Type B pancreatic cell (in vitro differentiated cells): ENCODE results near the gene CIAO3. TPM values are rescaled to one million over a fixed set of nuclear protein-coding genes. Genes with fewer than 3 reads are reported as not detected.

Source experiments
- DNase-seq: peaks from one replicate; pipeline ENCODE4 v3.0.0; 2021; ENCODE audit warnings: mixed read lengths; ENCODE audit not compliant: unreplicated experiment; ENCODE audit errors: extremely low spot score
- H3K27ac Mint-ChIP-seq: 2 replicates; pipeline ENCODE4 v1.8.0; 2021; ENCODE audit warnings: mild to moderate bottlenecking, mixed read lengths
- H3K27me3 Mint-ChIP-seq: 2 replicates; pipeline ENCODE4 v1.8.0; 2021; ENCODE audit warnings: mixed read lengths
- H3K36me3 Mint-ChIP-seq: 2 replicates; pipeline ENCODE4 v1.8.0; 2021; ENCODE audit warnings: mixed read lengths
- H3K4me1 Mint-ChIP-seq: one replicate; pipeline ENCODE4 v1.8.0; 2021; ENCODE audit warnings: mixed read lengths; ENCODE audit not compliant: unreplicated experiment
- H3K4me3 Mint-ChIP-seq: 2 replicates; pipeline ENCODE4 v1.8.0; 2021; ENCODE audit warnings: mild to moderate bottlenecking, mixed read lengths
- H3K9me3 Mint-ChIP-seq: 2 replicates; pipeline ENCODE4 v1.8.0; 2021; ENCODE audit warnings: mixed read lengths
- CTCF ChIP-seq: fragments of 200-600 bp; sonication (generic); conservative IDR thresholded peaks from 2 replicates; pipeline ENCODE4 v1.5.0; 2021; ENCODE audit warnings: antibody characterized with exemption, mild to moderate bottlenecking
- total RNA-seq: library from RNA; stranded (reverse); gene quantifications from 2 replicates; pipeline ENCODE4 v1.2.1, GENCODE V29; 2021; ENCODE audit warnings: low replicate concordance

Gene CIAO3
- total RNA-seq, 1 donor from 2014 or later = 44.5 TPM

- no peak for TF ChIP-seq CTCF
- DNase-seq = no peak
- peak overlapping the region; percentile 80 for H3K4me3 Mint-ChIP-seq
- H3K27me3 Mint-ChIP-seq = no peaks in the 10 kb centered on the region
- no peaks in the 10 kb centered on the region for H3K36me3 Mint-ChIP-seq
- peaks cover 7% of the 10 kb centered on the region for H3K4me1 Mint-ChIP-seq
- no peaks in the 10 kb centered on the region for H3K9me3 Mint-ChIP-seq
- H3K27ac Mint-ChIP-seq = no peak overlapping the region
Observed at GRCh38 chr16:739560-740458, 988 bp downstream of the CIAO3 start.

GRCh38 chr16:736936-737481 lies 3.8 kb downstream of the CIAO3 start:
- Mint-ChIP-seq H3K4me1 (peaks cover 7% of the 10 kb centered on the region), H3K27ac (no peak overlapping the region), H3K36me3 (no peaks in the 10 kb centered on the region), H3K9me3 (no peaks in the 10 kb centered on the region), H3K27me3 (no peaks in the 10 kb centered on the region), H3K4me3 (no peak overlapping the region)
- TF ChIP-seq CTCF = no peak
- no peak for DNase-seq

- no peak overlapping the region for H3K27ac Mint-ChIP-seq
Observed at GRCh38 chr16:735982-736453, 4.8 kb downstream of the CIAO3 start.

GRCh38 chr16:734981-735881 lies 5.6 kb downstream of the CIAO3 start:
- H3K27ac Mint-ChIP-seq = no peak overlapping the region
- H3K9me3 Mint-ChIP-seq = no peaks in the 10 kb centered on the region
- peaks cover 7% of the 10 kb centered on the region for H3K4me1 Mint-ChIP-seq
- DNase-seq = no peak
- H3K27me3 Mint-ChIP-seq = no peaks in the 10 kb centered on the region
- no peak overlapping the region for H3K4me3 Mint-ChIP-seq
- no peaks in the 10 kb centered on the region for H3K36me3 Mint-ChIP-seq
- no peak for TF ChIP-seq CTCF

More at GRCh38 chr16:735982-736453, 4.8 kb downstream of the CIAO3 start:
- no peak for DNase-seq
- H3K4me1 Mint-ChIP-seq = peaks cover 7% of the 10 kb centered on the region
- no peaks in the 10 kb centered on the region for H3K36me3 Mint-ChIP-seq
- no peak overlapping the region for H3K4me3 Mint-ChIP-seq
- H3K27me3 Mint-ChIP-seq = no peaks in the 10 kb centered on the region
- no peak for TF ChIP-seq CTCF
- H3K9me3 Mint-ChIP-seq = no peaks in the 10 kb centered on the region

GRCh38 chr16:734208-734980 lies 6.4 kb downstream of the CIAO3 start:
- DNase-seq = no peak
- Mint-ChIP-seq H3K27ac (no peak overlapping the region), H3K36me3 (no peaks in the 10 kb centered on the region), H3K4me1 (peaks cover 4% of the 10 kb centered on the region), H3K27me3 (no peaks in the 10 kb centered on the region), H3K9me3 (no peaks in the 10 kb centered on the region), H3K4me3 (no peak overlapping the region)
- TF ChIP-seq CTCF = no peak
